ENCODE measurements around the gene SOX2. TPM values are rescaled to one million over a fixed set of nuclear protein-coding genes. Genes with fewer than 3 reads are reported as not detected.

The SOX2 gene
- polyA plus RNA-seq, 3 donors, result not detected

GRCh38 chr3:181726351-181727330 lies 14.9 kb downstream of the SOX2 start:
- no peak overlapping the region for H3K9ac ChIP-seq (ENCODE audit: insufficient read depth, low read length, poor library complexity, severe bottlenecking)
- H3K9me3 ChIP-seq (replicated peaks in 1 of 2; ENCODE audit: control insufficient read depth in 1 of 2, insufficient read depth in 1 of 2, low read length in 2 of 2), result peaks cover 14 to 67% of the 10 kb centered on the region in 2 donors
- Mint-ChIP-seq H3K27ac (no peak overlapping the region), H3K27me3 (ENCODE audit: low read depth in 3 of 3) (peaks cover 93 to 97% (median 96%) of the 10 kb centered on the region in 3 donors), H3K4me3 (peak overlapping the region; percentile 73 to 89), H3K36me3 (peaks cover 3 to 14% of the 10 kb centered on the region in 2 donors), H3K4me1 (peaks cover 17% of the 10 kb centered on the region), H3K9me3 (peaks cover 0 to 55% (median 41%) of the 10 kb centered on the region in 7 donors)
- peak overlapping the region; percentile 67 for H3K4me2 ChIP-seq (replicated peaks; ENCODE audit: extremely low read depth, low read length, poor library complexity, severe bottlenecking)
- WGBS (ENCODE audit: insufficient coverage), result 4% methylated on average over 39 of the region's 62 CpGs
- H3K4me3 ChIP-seq (replicated peaks in 1 of 3; ENCODE audit: low read depth in 2 of 3, low read length in 3 of 3), result peak overlapping the region; percentile 35 to 71 (median 39)
- H3K27ac ChIP-seq (ENCODE audit: low read depth in 1 of 2, low read length in 2 of 2), result no peak overlapping the region
- H3K4me1 ChIP-seq (ENCODE audit: control insufficient read depth in 1 of 2, insufficient read depth in 2 of 2, low read length in 2 of 2), result peaks cover 0 to 14% of the 10 kb centered on the region in 2 donors
- TF ChIP-seq CTCF (IDR thresholded peaks at IDR 0.05), result no peak
- H3K36me3 ChIP-seq (replicated peaks in 1 of 2; ENCODE audit: control insufficient read depth in 1 of 2, insufficient read depth in 2 of 2, low read length in 2 of 2), result no peaks in the 10 kb centered on the region
- intact Hi-C loops (cut with micrococcal nuclease), result no loop called here
- peaks cover 97 to 98% of the 10 kb centered on the region in 2 donors for H3K27me3 ChIP-seq (ENCODE audit: control insufficient read depth in 2 of 2, insufficient read depth in 2 of 2, low read length in 2 of 2)
- H3K79me2 ChIP-seq (ENCODE audit: insufficient read depth, low read length), result no peaks in the 10 kb centered on the region
- H4K20me1 ChIP-seq (ENCODE audit: insufficient read depth, low read length), result no peaks in the 10 kb centered on the region
- peak overlapping the region; percentile 54 for H2AFZ ChIP-seq (ENCODE audit: insufficient read depth, low read depth, low read length, poor library complexity, severe bottlenecking)
- DNase-seq, result no peak

- Mint-ChIP-seq H3K27ac (no peak overlapping the region), H3K9me3 (peaks cover 0 to 52% (median 36%) of the 10 kb centered on the region in 7 donors), H3K36me3 (peaks cover 3 to 14% of the 10 kb centered on the region in 2 donors), H3K27me3 (ENCODE audit: low read depth in 3 of 3) (peaks cover 84 to 92% (median 90%) of the 10 kb centered on the region in 3 donors), H3K4me3 (peak overlapping the region; percentile 73 to 89), H3K4me1 (peaks cover 17% of the 10 kb centered on the region)
- peaks cover 0 to 14% of the 10 kb centered on the region in 2 donors for H3K4me1 ChIP-seq (ENCODE audit: control insufficient read depth in 1 of 2, insufficient read depth in 2 of 2, low read length in 2 of 2)
- H3K36me3 ChIP-seq (replicated peaks in 1 of 2; ENCODE audit: control insufficient read depth in 1 of 2, insufficient read depth in 2 of 2, low read length in 2 of 2), result no peaks in the 10 kb centered on the region
- no peak for TF ChIP-seq CTCF (IDR thresholded peaks at IDR 0.05)
- no peak overlapping the region for H3K27ac ChIP-seq (ENCODE audit: low read depth in 1 of 2, low read length in 2 of 2)
- H3K27me3 ChIP-seq (ENCODE audit: control insufficient read depth in 2 of 2, insufficient read depth in 2 of 2, low read length in 2 of 2), result peaks cover 88 to 94% of the 10 kb centered on the region in 2 donors
- H3K9ac ChIP-seq (ENCODE audit: insufficient read depth, low read length, poor library complexity, severe bottlenecking), result no peak overlapping the region
- peak overlapping the region; percentile 35 to 71 (median 39) for H3K4me3 ChIP-seq (replicated peaks in 1 of 3; ENCODE audit: low read depth in 2 of 3, low read length in 3 of 3)
- no peak for DNase-seq
- H2AFZ ChIP-seq (ENCODE audit: insufficient read depth, low read depth, low read length, poor library complexity, severe bottlenecking), result peak overlapping the region; percentile 54
- no peaks in the 10 kb centered on the region for H3K79me2 ChIP-seq (ENCODE audit: insufficient read depth, low read length)
- peaks cover 14 to 63% of the 10 kb centered on the region in 2 donors for H3K9me3 ChIP-seq (replicated peaks in 1 of 2; ENCODE audit: control insufficient read depth in 1 of 2, insufficient read depth in 1 of 2, low read length in 2 of 2)
- intact Hi-C loops (cut with micrococcal nuclease), result no loop called here
- peak overlapping the region; percentile 67 for H3K4me2 ChIP-seq (replicated peaks; ENCODE audit: extremely low read depth, low read length, poor library complexity, severe bottlenecking)
- H4K20me1 ChIP-seq (ENCODE audit: insufficient read depth, low read length), result no peaks in the 10 kb centered on the region
- 9% methylated on average over 16 of the region's 24 CpGs for WGBS (ENCODE audit: insufficient coverage)
Measured at GRCh38 chr3:181727341-181728032, 15.8 kb downstream of the SOX2 start.
